Urinary bladder (tissue), 4 donors: ENCODE measurements around the gene PRUNE2. TPM values are rescaled to one million over a fixed set of nuclear protein-coding genes. Genes with fewer than 3 reads are reported as not detected.
"Not testable (repeated sequence)": the region's sequence is repeated elsewhere in the genome, so short reads cannot be mapped to it uniquely, and the experiment has no call there.

Source experiments
- DNase-seq: peaks from one replicate; pipeline ENCODE4 v3.0.0-alpha.2; 2015; ENCODE audit errors: extremely low spot score
- H3K27ac ChIP-seq: one replicate; pipeline ENCODE4 v1.5.1; 2013; ENCODE audit warnings: low read depth, mild to moderate bottlenecking, moderate library complexity
- H3K36me3 ChIP-seq: one replicate; pipeline ENCODE4 v1.6.1; 2013; ENCODE audit warnings: mild to moderate bottlenecking, moderate library complexity; ENCODE audit not compliant: insufficient read depth
- H3K4me1 ChIP-seq: one replicate; pipeline ENCODE4 v1.6.1; 2013; ENCODE audit warnings: mild to moderate bottlenecking, moderate library complexity; ENCODE audit not compliant: insufficient read depth
- H3K4me3 ChIP-seq: one replicate; pipeline ENCODE4 v1.5.1; 2013; ENCODE audit warnings: low read depth, low read length
- WGBS: extraction: QIAGEN DNeasy Blood & Tissue Kit; methylation state at CpG from one replicate; pipeline ENCODE4 v1.1.7; 2013; 5-methylcytosine and 5-hydroxymethylcytosine counted together
- polyA plus RNA-seq: library from polyadenylated mRNA; stranded (reverse); fragments of 200-250 nt; gene quantifications from one replicate; pipeline ENCODE4 v1.2.3, GENCODE V29; 2013
- total RNA-seq: library from RNA; depleted of rRNA; stranded (reverse); fragments of >200 nt; gene quantifications from one replicate; pipeline ENCODE4 v1.2.3, GENCODE V29; 2014
- donor health status: healthy with polysubstance abuse.
- donor health status: healthy.

PRUNE2 gene
- total and polyA plus RNA-seq, 2 donors, result 83.9 to 181 TPM

GRCh38 chr9:76743931-76744330, 162.0 kb downstream of the PRUNE2 start:
- Histone ChIP-seq H3K4me3 (no peak overlapping the region), H3K27ac (no peak overlapping the region), H3K4me1 (no peaks in the 10 kb centered on the region), H3K36me3 (peaks cover under 1% of the 10 kb centered on the region)
- DNase-seq, result no peak
- 53% methylated on average over 3 of the region's 3 CpGs for WGBS

- not testable (repeated sequence) for H3K4me1 ChIP-seq, H3K27ac ChIP-seq, DNase-seq, H3K4me3 ChIP-seq, H3K36me3 ChIP-seq
- WGBS, result 86% methylated on average over 4 of the region's 4 CpGs
These were observed 163.0 kb downstream of the PRUNE2 start for GRCh38 chr9:76742890-76743289.

GRCh38 chr9:76741524-76741923, 164.4 kb downstream of the PRUNE2 start:
- Histone ChIP-seq H3K4me1 (no peaks in the 10 kb centered on the region), H3K4me3 (no peak overlapping the region), H3K36me3 (peaks cover 2% of the 10 kb centered on the region), H3K27ac (no peak overlapping the region)
- 72% methylated on average over 5 of the region's 5 CpGs for WGBS
- no peak for DNase-seq

- H3K36me3 ChIP-seq, result peaks cover 2% of the 10 kb centered on the region
- no peak overlapping the region for H3K27ac ChIP-seq
- WGBS, result 70% methylated on average over 5 of the region's 5 CpGs
- H3K4me3 ChIP-seq, result no peak overlapping the region
- no peak for DNase-seq
- H3K4me1 ChIP-seq, result no peaks in the 10 kb centered on the region
These were observed 167.5 kb downstream of the PRUNE2 start for GRCh38 chr9:76738402-76738801.

- no peak for DNase-seq
- no peaks in the 10 kb centered on the region for H3K4me1 ChIP-seq
- 60% methylated on average over 3 of the region's 3 CpGs for WGBS
- no peak overlapping the region for H3K27ac ChIP-seq
- peaks cover 2% of the 10 kb centered on the region for H3K36me3 ChIP-seq
- H3K4me3 ChIP-seq, result no peak overlapping the region
These were observed 168.6 kb downstream of the PRUNE2 start for GRCh38 chr9:76737154-76737902.

GRCh38 chr9:76734716-76735115, 171.2 kb downstream of the PRUNE2 start:
- no peaks in the 10 kb centered on the region for H3K4me1 ChIP-seq
- 90% methylated on average over 3 of the region's 3 CpGs for WGBS
- H3K4me3 ChIP-seq, result no peak overlapping the region
- H3K36me3 ChIP-seq, result peaks cover 2% of the 10 kb centered on the region
- DNase-seq, result no peak
- H3K27ac ChIP-seq, result no peak overlapping the region

GRCh38 chr9:76733096-76733495, 172.8 kb downstream of the PRUNE2 start:
- 93% methylated on average over 1 of the region's 1 CpG for WGBS
- no peak overlapping the region for H3K4me3 ChIP-seq
- no peak overlapping the region for H3K27ac ChIP-seq
- no peak for DNase-seq
- no peaks in the 10 kb centered on the region for H3K36me3 ChIP-seq
- H3K4me1 ChIP-seq, result no peaks in the 10 kb centered on the region

GRCh38 chr9:76732341-76732958, 173.5 kb downstream of the PRUNE2 start:
- WGBS, result 44% methylated on average over 3 of the region's 3 CpGs
- H3K27ac ChIP-seq, result no peak overlapping the region
- H3K36me3 ChIP-seq, result no peaks in the 10 kb centered on the region
- no peak overlapping the region for H3K4me3 ChIP-seq
- DNase-seq, result no peak
- no peaks in the 10 kb centered on the region for H3K4me1 ChIP-seq

- H3K4me1 ChIP-seq, result no peaks in the 10 kb centered on the region
- no peak for DNase-seq
- H3K4me3 ChIP-seq, result no peak overlapping the region
- no peaks in the 10 kb centered on the region for H3K36me3 ChIP-seq
- H3K27ac ChIP-seq, result no peak overlapping the region
- 94% methylated on average over 6 of the region's 6 CpGs for WGBS
These were observed 175.1 kb downstream of the PRUNE2 start for GRCh38 chr9:76730801-76731200.

GRCh38 chr9:76729980-76730737, 175.8 kb downstream of the PRUNE2 start:
- no peaks in the 10 kb centered on the region for H3K4me1 ChIP-seq
- DNase-seq, result no peak
- H3K4me3 ChIP-seq, result no peak overlapping the region
- no peak overlapping the region for H3K27ac ChIP-seq
- H3K36me3 ChIP-seq, result no peaks in the 10 kb centered on the region
- 88% methylated on average over 8 of the region's 8 CpGs for WGBS

GRCh38 chr9:76729116-76729515, 176.8 kb downstream of the PRUNE2 start:
- no peaks in the 10 kb centered on the region for H3K36me3 ChIP-seq
- no peak overlapping the region for H3K27ac ChIP-seq
- no peak for DNase-seq
- no peak overlapping the region for H3K4me3 ChIP-seq
- 87% methylated on average over 3 of the region's 3 CpGs for WGBS
- H3K4me1 ChIP-seq, result no peaks in the 10 kb centered on the region

- Histone ChIP-seq H3K36me3 (no peaks in the 10 kb centered on the region), H3K4me3 (no peak overlapping the region), H3K27ac (no peak overlapping the region), H3K4me1 (no peaks in the 10 kb centered on the region)
- DNase-seq, result no peak
- whole genome bisulfite sequencing, result 56% methylated on average over 6 of the region's 6 CpGs
These were observed 180.0 kb downstream of the PRUNE2 start for GRCh38 chr9:76725885-76726284.

GRCh38 chr9:76725011-76725546, 180.8 kb downstream of the PRUNE2 start:
- no peak for DNase-seq
- no peaks in the 10 kb centered on the region for H3K36me3 ChIP-seq
- H3K4me1 ChIP-seq, result no peaks in the 10 kb centered on the region
- H3K4me3 ChIP-seq, result no peak overlapping the region
- no peak overlapping the region for H3K27ac ChIP-seq
- 46% methylated on average over 4 of the region's 4 CpGs for WGBS

GRCh38 chr9:76720245-76720644, 185.7 kb downstream of the PRUNE2 start:
- Histone ChIP-seq H3K4me1 (no peaks in the 10 kb centered on the region), H3K4me3 (no peak overlapping the region), H3K36me3 (no peaks in the 10 kb centered on the region), H3K27ac (no peak overlapping the region)
- WGBS, result 67% methylated on average over 3 of the region's 3 CpGs
- no peak for DNase-seq
